NOMO-1 treated with dmso at 0.1 percent for 144 hours (cell line): ENCODE measurements around the gene TULP1.

Source experiments
- DNase-seq: peaks from one replicate; lab custom pipeline; 2025; ENCODE audit not compliant: unreplicated experiment; lab: John Stamatoyannopoulos, UW

TULP1 gene

GRCh38 chr6:35484921-35485392, 27.7 kb downstream of the TULP1 start:
- no peak for DNase-seq

DNA sequence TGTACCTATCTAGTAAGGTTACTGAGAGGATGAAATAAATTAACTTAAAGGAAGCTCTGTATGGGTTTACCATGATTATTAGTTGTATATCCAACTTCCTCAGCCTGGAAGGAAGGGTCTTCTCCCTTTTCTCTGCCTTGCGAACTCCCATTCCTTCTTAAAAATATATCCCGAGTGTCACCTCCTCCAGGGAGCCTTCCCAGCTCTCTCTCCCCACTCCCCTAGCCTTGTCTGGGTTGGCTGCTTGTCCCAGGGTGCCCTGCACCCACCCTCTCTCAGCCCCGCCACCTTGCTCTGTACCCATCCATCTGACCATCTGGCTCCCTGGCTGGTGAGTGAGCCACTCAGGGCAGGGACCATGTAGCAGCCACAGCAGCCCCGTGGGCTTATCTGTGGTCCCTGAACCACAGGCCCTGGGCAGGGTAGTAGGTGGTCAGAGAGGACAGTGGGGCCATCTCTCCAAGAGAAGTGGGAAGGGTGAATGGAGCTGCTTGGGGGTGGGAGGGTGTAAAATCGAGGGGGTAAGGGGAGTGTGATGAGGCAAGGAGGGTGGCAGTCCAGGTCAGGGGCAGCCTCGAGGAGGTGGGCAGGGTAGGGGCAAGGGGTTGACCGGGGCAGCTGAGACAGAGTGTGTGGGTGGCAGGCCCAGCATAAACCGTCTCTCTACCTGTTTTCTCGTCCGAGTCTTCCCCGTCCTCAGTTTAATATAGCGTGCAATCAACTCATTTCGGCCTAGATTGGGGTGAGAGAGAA, 28.6 kb downstream of the TULP1 start:
- no peak for DNase-seq

DNA sequence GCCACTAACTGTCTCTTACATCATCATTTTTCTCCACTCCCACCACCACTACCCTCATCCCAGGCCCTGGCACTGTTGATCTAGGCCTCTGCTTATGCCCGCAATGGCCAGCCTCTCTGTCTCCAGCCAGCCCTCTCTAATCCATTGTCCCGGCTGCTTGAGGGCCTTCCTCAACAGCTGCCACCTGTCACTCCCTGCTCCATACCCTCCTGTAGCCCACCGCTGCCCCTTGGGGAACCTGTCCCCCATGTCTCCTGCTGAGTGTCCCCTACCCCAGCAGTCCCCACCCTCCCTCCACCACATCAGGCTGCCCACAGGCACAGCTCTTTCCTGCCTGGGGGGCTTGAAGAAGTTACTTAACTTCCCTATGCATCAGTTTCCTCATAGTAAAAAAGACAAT, 29.2 kb downstream of the TULP1 start:
- DNase-seq: no peak

- DNase-seq: no peak
These were observed 29.6 kb downstream of the TULP1 start for GRCh38 chr6:35483062-35483461.

- no peak for DNase-seq
These were observed 31.5 kb downstream of the TULP1 start for GRCh38 chr6:35481226-35481625.

GRCh38 chr6:35480176-35480575, 32.5 kb downstream of the TULP1 start:
- no peak for DNase-seq

DNA sequence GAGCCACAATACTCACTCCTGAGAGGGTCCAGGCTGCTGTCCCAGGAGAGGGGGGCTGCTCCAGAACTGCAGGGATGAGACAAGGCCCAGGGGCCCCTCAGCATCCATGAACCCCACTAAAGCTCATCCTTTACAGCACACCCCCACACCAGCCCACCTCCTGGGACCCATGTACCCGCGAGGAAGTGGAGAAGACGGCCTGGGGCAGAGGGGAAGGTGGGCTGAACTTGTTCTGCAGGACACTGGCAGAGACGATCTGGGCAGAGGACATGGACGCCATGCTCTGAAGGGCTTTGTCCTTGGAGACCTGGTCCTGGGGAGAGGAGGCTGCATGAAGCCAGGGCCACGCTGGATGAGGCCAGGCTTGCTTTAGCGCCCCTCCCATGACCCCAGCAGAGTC, 34.4 kb downstream of the TULP1 start:
- DNase-seq: no peak

DNA sequence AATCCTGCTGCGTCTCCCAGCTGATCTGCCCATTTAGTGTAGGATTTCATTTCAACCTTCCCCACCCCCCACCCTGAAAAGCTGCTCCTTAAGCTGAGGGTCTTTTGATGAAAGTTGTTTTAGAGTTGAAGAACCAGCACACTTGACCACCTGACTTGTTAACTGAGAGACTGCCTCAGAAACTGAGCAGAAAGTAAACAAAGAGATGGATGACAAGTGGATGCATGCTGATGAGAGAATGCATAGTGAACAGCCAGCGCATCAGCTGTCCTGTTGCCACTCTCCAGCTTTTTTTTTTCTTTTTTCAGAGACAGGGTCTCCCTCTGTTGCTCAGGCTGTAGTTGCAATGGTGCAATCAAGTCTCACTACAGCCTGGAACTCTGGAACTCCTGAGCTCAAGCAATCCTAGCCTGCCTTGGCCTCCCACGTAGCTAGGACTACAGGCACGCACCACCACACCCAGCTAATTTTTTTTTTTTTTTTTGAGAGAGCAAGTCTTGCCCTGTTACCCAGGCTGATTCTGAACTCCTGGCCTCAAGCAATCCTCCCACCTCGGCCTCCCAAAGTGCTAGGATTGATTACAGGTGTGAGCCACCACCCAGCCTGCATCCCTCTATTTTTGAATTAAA, 35.0 kb downstream of the TULP1 start:
- DNase-seq: no peak

DNA sequence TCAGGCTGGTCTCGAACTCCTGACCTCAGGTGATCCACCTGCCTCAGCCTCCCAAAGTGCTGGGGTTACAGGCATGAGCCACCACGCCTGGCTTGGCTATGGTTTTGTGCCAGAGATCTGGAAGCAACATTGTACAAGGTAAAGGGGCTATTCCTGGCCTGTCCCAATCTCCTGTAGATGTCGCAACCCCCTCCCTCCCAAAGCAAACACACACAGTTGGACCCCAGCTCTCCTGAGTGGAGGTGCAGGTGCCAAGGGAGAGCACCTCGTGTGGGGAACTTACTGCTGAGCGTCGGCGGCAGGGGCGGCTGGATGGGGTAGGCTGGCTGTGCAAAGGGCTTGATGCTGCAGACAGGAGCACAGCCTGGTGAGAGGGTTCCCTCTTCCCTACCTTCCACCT, 35.7 kb downstream of the TULP1 start:
- DNase-seq: no peak

DNA sequence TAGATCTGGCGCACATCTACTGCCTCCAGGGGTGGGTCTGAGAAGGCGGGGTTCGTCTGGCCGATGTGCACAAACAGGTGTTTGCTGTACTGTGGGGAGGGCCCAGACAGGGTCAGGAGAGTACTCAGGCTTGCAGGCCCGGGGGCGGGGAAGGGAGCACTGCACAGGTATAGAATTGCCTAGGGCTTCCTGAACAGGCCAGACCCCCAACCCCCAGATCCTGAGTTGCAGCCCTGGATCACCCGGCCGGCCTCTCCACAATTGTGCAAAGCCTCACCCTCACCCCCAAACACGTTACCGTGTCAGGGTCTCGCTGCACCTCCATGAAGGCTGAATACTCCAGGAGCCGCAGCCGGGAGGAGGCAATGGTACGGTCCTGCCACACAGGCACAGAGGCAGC, 36.7 kb downstream of the TULP1 start:
- DNase-seq: no peak

GRCh38 chr6:35475573-35475972, 37.1 kb downstream of the TULP1 start:
- no peak for DNase-seq

- no peak for DNase-seq
These were observed 37.6 kb downstream of the TULP1 start for GRCh38 chr6:35474942-35475570.

- no peak for DNase-seq
These were observed 38.4 kb downstream of the TULP1 start for GRCh38 chr6:35474131-35474941.

DNA sequence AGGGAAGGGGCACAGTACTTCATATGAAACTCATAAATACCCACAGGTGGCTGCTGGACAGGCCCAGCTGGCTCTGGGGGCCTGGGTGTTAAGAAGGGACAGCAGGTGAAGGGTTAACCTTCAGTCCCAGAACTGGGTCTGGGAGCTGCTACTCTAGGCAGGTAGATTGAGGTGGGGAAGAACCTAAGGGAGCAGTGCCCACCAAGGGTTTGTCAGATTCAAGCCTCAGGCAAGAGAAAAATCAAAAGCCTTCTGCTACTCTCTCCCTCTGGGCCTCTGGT, 38.9 kb downstream of the TULP1 start:
- no peak for DNase-seq

DNA sequence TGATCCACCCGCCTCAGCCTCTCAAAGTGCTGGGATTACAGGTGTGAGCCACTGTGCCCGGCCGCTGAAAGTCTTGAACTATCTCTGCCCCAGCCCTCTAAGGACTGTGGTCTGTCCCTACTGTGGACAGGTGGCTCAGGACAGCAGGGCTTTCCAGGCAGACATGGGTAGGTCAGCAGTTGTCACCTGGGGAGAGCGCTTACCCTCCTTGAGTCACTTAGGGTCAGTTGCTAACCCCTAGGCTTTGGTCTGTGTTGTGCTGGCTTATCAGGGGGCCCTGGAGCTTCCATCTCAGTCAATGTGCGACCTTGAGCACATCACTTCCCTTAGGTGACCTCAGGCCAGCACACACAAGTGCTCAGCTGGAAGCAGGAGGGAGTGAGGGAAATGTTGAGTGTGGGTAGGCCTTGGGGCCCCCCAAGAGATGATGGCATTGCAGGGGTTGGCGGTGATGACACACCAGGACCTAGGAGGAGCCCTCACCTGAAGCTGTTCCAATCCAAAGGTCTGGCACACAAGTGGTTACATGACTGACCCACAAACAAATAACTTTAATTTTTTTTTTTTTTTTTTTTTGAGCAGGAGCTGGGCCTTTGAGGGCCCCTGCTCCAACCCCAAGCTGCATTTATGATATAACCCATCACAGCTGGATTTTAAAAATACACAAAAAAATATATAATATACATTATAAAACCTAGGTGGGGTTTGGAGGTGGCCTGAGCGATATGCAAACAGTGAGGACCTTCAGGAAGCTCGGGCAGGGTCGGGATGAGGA, 39.4 kb downstream of the TULP1 start:
- no peak for DNase-seq

DNA sequence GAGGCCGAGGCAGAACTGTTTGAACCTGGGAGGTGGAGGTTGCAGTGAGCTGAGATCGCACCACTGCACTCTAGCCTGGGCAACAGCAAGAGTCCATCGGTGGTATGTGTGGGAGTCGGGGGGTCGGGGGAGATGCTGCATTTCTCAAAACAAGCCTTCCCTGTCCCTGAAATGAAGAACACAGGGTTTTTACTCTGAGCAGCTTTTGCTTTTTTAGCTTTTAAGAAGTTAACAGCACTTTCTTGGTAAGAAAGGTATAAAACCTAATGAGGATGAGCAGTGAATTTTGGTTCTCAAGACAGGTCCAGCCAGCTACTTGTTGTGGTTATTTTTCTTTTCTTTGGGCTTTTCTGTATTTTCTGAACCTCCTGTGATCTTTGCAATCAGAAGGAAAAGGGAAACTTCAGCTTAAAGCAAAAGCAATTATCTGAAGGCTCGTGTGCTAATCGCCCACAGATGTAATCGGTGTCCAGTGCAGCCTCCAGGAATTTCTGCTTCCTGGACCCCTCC, 40.8 kb downstream of the TULP1 start:
- no peak for DNase-seq

- no peak for DNase-seq
These were observed 42.0 kb downstream of the TULP1 start for GRCh38 chr6:35470663-35471120.

DNA sequence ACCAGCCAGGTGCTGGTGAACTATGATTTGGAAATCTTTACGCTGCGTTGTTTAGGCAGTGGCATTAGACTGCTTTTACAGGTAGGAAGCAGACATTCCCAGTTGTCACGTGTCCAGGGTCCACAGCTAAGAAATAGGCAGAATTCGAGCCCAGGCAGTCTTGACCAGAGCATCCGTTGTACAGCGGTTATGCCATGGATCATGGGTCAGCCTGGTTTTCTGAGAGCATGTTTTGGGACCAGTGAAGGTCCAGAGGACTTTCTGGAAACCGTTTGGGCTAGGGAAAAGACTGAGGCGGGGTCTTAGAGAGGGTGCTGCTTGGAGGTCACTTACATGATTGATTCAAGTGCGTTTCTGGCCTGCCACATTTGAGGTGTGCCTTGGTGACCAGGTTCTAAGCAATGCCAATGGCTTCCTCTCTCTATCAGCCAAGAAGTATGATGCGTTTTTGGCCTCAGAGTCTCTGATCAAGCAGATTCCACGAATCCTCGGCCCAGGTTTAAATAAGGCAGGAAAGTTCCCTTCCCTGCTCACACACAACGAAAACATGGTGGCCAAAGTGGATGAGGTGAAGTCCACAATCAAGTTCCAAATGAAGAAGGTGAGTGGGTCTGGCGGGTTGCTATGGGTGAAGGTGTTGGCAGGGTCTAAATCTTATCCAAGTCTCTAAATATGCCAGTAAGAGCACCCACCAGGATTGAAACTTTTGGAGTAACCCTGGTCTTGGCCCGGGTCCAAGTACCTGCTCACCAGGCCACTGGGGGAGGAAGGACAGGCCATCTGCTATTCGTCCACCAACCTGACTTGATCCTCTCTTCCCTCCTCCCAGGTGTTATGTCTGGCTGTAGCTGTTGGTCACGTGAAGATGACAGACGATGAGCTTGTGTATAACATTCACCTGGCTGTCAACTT, 42.7 kb downstream of the TULP1 start:
- DNase-seq: no peak

GRCh38 chr6:35468980-35469750, 43.5 kb downstream of the TULP1 start:
- no peak for DNase-seq
